Right kidney (tissue), 1 donor: ENCODE data around the gene ABCD2.
"Not testable (repeated sequence)": the region's sequence is repeated elsewhere in the genome, so short reads cannot be mapped to it uniquely, and the experiment has no call there.

Experiments
- DNase-seq: peaks from one replicate; pipeline ENCODE4 v3.0.0-alpha.2; 2016

Gene ABCD2

DNA sequence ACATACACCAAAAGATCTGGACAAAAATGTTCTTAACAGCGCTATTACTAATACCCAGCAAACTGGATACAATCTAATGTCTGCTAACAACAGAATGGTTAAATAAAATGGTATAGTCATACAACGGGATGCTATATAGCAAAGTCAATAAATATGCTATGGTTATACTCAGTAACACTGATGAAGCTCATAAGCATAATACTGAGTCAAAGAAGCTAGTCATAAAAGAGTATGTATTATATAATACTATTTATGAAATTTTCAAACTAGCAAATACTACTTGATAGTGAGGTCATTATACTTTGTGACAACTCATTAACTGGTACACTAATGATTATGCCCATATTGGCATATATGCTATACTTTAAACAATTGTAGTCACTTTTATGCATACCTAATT lies 7.4 kb downstream of the ABCD2 start:
- DNase-seq: no peak

DNA sequence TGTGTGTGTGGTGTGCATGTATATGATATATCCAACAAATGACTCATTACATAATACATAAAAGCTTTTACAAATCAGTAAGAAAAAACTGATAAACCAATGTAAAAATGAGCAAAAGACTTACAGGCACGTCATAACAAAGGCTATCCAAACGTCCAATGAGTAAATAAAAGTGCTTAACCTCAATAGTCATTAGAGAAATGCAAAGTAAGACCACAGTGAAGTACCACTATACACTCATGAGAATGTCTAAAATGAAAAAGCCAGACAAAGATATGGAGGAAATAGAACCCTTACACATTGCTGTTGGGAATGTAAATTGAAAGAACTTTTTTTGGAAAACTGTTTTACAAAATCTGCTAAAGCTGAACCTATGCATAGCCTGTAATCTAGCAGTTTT lies 7.8 kb downstream of the ABCD2 start:
- no peak for DNase-seq

DNA sequence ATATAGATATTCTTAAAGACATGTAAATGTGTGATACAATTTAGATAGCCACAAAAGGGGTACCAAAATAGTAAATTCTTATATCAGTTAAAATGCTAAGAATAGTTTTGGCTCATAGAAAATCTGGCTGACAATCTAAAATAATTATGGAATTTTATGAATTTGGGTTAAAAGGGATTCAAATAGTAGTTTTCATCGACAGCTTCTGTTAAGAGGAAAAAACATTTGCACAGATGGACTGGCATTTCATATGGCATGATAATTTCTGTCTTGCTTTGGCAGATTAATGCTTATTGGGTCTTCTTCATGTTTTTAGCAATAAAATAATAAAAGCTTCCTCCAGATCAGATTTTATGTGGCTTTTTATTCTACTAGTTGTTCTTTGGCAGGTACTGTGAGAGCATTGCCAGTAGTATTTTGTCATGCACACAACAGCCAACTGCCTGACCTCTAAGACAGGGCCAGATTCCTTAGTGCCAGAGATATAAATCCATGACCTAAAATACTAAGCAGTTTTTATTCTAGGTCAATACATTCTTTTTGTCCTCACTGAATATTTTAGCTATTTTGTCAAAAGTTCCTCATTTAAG lies 9.1 kb downstream of the ABCD2 start:
- DNase-seq: no peak

DNA sequence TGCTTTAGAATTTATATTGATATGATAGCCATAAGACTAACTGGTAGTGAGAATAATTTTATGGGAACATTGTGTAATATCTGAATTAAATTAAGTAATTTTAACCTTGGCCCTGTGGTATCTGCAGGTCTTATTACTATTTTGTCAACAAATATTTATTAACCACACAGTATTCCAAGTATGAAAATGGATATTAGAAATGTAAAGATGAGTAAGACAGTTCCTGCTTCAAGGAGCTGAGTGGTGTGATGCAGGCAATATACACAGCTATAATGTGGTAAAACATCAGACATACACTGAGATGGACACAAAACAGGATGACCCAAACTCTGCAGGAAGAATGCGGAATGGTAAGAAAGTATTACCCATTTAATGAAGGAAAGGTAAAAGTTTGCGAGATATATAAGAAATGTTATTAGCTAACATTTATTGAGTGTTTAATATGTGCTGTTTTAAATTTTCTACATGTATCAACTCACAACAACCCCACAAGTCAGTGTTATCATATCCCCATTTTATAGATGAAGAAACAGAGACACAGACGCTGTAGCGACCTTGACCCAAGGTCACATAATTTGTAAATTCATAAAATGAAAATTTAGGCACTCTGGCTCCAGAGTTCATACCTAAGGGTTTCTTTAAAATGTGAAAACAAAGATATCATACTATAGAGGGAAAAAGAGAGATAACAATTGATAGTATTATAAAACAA lies 12.7 kb downstream of the ABCD2 start:
- DNase-seq: no peak

DNA sequence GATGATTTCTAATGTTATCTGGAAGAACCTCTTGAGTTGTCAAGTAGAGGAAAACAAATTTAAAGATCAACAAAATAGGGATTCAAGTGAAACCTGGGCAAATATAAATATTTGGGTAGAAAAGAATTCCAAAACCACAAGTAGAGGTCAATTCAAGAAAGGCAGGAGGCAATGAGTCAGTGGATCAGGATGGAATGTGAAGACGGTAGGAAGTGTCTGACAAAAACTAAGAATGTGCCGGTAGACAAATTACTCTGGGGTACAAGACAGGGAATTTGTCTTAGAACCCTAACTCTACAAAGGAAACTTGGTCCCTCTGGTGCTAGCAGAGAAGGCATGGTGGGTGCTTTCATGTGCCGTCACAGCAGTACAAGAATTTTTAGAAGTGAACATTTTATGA lies 13.6 kb downstream of the ABCD2 start:
- no peak for DNase-seq

DNA sequence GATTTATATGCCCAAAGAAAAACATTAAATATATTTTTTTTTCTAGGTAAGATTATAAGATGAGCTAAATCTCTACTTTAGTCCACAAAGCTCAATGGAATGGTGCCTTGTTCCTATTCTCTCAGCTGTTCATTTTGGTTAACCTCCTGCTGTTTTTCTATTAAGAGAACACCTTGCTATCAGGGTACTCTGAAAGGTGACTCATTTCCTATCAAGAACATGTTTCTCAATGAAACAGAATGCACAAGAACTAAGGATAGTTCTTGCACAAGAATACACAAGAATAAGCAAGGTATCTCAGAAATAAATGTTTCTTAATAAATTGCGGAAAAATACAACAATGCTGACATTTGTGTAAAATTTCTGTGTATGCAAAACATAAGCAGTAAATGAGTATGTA lies 14.1 kb downstream of the ABCD2 start:
- DNase-seq: no peak

DNA sequence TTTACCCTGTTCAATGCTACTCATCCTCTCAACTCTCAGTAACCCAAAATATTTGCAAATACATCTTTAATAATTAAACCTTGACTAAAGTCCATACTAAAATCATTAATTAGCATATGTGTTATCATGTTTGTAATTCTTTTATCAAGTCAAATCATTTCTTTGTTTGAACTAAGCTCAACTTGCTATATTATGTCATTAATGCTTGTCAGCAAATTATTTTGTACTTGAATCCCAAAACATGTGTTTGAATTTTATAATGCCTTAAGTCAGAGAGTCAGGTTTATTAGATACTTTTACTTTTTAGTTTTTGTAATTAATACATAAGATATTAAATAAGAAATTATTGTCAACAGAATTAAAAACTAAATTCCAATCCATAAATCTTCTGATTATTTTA lies 16.5 kb downstream of the ABCD2 start:
- no peak for DNase-seq

DNA sequence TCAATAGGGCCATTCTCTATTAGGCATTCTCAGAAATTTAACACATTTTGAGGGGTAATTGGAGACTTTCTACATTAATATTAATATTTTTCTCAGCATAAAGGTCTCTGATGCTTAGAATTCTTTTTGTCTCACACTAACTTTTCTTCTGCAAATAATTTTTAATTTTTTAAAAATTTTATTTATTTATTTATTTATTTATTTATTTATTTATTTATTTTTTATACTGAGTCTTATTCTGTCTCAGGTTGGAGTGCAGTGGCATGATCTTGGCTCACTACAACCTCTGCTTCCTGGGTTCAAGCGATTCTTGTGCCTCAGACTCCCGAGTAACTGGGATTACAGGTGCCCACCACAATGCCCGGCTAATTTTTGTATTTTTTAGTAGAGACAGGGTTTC lies 17.7 kb downstream of the ABCD2 start:
- DNase-seq: not testable (repeated sequence)

DNA sequence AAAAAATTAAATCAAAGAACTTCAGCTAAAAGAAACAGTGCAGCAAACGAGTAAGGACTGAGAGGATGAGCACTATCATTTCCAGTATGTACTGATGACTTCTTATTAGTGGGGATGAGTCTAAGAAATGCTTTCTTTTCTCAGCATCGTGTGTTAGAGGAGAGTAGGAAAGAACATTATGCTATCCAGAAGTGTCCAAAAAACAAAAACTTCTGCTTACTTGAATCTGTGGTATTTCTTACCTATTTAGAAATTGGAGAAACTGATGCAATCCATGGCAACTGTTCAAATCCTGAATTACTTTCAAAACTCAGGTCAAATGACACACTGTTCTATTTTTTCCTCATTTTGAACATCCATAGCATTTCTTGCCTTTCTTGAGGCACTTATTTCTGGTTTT lies 23.7 kb downstream of the ABCD2 start:
- no peak for DNase-seq

DNA sequence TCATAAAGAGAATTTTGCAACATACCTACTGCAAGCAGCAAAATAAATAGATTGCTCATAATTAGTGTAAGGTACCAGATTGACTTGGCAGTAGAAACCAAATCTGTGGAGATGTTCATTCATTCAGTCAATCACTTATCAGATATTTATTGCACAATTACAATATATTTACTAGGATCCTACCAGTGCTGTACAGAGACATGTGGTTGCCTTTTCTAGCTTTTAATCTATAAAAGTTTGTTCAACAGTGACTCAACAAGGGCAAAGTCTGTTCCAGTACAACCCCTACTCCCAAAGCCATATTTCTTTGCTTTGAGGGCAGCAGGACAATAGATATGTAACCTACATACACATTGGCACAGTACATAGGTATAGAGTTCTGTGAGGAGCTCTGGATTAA lies 27.3 kb downstream of the ABCD2 start:
- no peak for DNase-seq

DNA sequence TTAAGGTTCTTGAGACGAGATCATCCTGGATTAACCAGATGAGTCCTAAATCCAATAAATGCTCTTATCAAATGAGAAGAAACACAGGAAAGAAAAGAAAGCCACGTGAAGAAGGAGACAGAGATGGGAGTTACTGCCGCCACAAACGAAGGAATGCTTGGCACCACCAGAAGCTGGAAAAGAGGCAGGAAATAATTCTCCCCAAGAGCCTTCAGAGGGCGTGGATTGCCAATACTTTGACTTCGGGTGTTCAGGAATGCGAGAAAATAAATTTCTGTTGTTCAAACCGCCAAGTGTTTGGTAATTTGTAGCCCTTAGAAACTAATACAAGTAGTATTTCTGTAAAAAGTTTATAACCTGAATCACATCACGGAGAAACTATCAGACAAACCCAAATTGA lies 31.3 kb downstream of the ABCD2 start:
- DNase-seq: no peak

DNA sequence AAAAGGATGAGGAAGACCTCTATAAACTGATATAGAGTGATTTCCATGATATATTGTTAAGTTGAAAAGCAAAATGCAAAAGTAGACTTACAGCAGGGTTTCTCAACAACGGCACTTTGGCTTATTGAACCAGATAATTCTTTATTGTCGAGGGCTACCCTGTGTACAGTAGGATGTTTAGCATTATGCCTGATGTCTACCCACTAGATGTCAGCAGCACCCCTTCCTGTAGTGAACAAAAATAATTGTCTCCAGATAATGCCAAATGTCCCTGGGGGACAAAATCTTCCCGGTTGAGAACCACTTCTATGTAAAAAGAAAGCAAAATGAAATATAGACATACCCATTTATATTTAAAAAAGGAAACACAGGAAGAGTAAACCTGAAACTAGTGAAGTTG lies 32.4 kb downstream of the ABCD2 start:
- no peak for DNase-seq

DNA sequence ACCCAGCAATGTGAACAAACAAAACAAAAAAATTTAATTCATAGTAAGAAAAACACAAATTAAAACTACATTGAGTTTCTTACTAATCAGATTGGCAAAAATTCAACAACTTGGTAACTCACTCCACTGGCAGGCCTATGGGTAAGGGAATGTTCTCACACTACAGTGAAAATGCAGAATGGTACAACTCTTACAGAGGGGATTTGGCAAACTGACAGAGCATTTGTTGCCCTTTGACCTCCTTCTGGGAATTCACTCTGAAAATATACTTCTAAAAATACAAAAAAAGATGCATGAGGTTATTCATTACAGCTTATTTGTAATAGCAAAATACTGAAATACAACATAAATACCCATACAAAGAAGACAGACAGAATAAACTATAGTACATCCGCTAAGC lies 32.8 kb downstream of the ABCD2 start:
- no peak for DNase-seq

DNA sequence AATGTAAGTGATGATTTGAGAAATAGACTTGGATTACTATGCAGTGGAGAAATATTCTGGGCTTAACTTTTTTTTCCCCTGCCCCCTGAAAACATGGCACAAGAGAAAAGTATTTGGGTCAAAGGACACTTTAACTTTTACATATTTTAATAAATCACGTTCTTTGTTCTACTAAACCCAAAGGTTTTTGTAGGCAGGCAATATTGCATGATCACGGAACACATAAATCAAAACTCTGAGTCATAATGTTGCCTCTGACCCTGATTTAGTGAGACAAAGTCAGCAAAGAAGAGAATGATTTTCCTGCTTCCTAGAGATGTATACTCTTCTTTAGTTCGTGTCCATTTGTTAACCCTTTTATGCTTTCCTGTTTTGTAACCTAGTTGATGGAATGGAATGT lies 38.0 kb downstream of the ABCD2 start:
- DNase-seq: no peak

DNA sequence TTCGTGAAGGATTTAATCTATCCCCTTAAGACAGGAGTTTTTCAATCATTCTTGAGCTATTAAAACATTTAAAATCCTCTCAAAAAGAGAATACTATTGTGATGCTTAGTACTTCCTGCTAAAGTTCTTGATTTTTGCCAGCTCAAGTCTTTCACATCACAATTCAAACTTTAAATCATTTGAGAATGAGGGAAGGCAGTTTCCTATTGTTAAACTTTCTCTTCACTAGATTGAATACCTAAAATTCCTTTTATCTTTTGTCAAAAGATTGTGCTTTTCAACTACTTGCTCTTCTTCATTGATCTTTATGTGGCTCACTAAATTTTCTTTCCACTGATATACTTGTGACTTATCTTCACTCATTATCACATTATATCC lies 44.1 kb downstream of the ABCD2 start:
- no peak for DNase-seq

DNA sequence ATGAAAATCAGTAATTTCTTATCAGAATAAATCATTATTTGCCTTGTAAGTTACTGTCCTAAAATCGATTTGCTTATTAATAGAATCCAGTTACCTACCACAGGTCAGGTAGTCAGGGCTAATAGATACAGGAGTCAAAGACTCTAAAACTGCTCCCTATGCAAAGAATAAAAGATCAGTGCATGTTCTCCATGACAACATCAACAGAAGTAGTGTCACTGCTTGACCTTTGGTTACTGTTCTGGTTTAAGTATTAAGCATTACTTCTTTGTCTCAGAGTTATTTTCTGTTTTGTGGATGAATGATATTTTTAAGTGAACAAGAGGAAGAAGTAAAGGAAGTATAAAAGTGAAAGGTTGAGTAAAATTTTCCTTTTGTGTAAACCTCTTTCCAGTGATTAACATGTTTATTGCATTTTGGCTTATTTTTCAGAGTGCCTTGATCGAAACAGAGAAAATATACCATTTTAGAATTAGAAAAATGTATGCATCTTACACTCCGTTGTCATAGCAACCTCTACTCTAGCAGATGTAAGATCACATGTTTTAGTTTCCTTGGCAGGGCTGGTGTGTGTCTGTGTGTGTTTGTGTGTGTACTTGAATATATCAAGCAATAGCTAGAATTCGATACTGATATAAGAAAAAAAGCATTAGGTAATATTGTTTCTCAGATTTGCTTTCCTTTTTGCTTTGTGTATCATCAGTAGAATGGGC lies 44.7 kb downstream of the ABCD2 start:
- no peak for DNase-seq

DNA sequence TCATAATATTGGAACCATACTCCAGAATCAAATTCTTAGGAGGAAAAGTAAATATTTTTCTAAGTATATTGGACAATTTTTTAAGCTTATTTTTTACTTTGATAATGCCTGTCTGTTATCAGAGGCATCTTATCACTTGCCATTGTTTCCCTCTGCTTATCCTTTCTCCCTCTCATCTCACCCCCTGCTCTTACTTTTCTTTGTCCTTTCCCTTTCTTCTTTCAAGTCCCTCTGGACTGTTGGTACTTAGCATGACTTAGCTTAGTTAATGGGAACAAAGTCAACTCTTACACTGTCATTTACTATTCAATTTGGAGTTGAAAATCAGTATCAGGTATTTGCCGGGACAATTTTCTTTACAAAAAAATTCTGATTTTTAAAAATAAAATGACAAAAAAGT lies 45.2 kb downstream of the ABCD2 start:
- no peak for DNase-seq

DNA sequence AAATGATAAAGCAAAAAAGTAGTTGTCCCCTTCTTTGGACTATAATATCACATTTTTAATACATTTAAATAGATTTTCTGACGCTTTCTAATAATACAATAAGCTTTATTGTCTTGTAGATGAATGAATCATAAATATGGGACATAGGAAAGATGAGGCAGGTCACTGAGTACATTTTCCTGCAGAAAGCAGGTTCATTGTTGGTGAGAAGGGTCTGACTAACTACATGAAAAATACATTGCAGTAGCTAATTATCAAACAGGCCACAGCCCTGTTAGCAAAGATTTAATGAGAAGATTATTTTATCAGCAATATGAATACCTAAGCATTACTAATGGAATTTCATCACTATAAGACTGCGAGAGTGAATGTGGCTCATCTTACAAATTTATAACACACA lies 45.6 kb downstream of the ABCD2 start:
- DNase-seq: no peak

DNA sequence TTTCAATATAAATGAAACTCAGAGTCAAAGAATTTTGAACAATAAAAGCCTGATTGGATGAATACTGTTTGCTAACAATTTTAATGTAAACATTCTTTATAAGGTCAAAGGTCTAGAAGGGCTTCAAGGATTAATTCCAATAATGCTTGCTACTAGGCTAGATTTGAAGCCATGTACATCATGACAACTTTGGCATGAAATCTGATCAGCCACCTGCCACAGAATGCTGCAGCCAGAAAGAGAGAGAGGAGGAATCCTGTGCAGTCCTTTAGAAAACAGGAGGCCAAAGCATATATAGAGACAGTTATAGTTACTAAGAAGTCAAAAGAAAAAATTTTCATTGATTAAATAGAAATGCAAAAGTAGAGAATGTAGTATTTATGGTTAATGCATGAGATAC lies 47.1 kb downstream of the ABCD2 start:
- no peak for DNase-seq

DNA sequence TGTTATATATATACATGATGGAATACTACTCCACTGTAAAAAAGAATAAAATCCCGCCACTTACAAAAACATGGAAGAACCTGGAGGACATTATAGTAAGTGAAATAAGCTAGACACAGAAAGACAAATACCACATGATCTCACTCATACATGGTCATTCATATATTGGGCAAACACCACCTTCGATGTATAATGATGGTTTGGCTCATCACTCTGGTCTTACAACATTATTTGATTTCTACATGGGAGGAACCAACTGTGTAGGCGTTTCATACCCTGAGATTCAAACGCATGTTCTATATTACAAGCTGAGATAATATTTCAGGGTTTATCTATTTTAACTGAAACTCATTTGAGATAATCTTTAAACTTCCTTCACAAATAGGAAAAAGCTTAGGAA lies 48.3 kb downstream of the ABCD2 start:
- DNase-seq: no peak

DNA sequence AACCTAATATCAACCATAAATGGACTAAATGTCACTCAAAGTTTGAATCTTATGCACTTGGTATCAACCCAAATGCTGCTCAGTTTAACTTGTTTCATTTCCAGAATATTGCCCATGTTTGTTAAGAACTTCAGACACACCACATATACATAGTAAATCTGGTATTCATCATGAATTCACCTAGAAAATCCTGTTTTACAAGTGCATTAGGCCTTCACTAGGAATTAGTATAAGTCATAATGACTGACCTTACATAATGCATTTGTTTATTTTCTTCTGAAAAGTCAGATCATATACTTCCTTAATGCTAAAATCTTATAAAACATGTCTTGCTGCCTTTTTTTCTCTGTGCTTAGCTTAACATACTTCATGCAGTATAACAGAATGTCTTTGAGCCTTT lies 66.1 kb downstream of the ABCD2 start:
- no peak for DNase-seq

DNA sequence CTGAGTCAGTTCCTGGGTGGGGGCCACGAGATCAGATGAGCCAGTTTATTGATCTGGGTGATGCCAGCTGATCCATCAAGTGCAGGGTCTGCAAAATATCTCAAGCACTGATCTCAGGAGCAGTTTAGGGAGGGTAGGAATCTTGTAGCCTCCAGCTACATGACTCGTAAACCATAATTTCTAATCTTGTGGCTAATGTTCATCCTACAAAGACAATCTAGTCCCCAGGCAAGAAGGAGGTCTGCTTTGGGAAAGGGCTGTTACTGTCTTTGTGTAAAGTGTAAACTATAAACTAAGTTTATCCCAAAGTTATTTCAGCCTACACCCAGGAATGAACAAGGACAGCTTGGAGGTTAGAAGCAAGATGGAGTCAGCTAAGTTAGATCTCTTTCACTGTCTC lies 75.4 kb downstream of the ABCD2 start:
- not testable (repeated sequence) for DNase-seq

DNA sequence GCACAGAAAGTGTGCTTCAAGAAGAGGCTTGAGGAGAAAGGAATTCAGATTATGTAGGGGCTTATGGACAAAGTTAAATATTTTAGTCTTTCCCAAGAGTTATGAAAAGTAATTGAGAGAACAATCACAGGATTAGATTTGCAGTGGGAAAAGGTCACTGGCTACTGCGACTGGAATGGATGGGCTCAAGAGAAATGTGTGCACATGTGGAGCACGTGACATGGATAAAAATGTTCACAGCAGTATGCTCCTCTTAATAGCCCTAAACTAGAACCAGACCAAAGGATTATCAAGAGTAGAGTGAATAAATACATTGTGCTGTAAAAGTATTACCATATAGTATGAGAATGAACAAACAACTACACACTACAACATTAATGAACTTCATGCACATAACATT lies 78.1 kb downstream of the ABCD2 start:
- no peak for DNase-seq

DNA sequence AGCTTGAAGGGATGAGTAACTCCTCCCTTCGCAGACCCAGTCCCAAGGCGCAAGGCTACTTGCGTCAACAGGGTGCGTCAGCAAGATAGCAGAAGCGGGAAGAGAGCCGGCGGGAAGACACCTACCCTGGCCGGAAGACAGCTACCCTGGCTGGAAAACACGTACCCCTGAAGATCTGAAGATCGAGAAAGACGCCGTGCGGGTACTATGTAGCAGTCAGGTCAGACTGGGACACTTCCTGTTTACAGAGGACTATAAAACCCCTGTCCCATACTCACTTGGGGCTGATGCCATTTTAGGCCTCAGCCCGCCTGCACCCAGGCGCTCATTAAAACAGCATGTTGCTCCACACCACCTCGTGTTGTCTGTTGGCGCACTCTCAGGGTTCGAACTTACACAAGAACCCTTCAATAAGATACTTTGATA lies 80.9 kb downstream of the ABCD2 start:
- no peak for DNase-seq
